ENCODE data around the gene HTATSF1.

DNA sequence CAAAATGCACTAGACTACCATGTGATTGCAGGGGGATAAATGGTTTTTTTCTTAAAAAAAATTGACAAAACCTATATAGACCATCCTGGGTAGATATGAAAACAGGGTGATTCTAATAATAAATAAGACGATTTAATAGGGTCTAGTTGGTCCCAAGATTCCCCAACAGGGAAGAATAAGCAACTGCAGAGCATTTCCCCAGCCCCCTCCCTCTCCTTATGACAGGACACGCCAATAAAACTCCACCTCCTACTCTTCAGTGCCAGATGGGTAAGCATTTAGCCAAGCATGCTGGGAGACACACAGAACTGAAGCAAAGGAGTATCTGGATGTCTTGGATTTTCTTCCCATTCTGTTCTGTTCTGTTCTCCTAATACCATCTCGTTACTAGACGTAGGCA lies 9.7 kb upstream of the HTATSF1 start, which contains the start of gene BRS3:
- TF ChIP-seq, protein P1, sequence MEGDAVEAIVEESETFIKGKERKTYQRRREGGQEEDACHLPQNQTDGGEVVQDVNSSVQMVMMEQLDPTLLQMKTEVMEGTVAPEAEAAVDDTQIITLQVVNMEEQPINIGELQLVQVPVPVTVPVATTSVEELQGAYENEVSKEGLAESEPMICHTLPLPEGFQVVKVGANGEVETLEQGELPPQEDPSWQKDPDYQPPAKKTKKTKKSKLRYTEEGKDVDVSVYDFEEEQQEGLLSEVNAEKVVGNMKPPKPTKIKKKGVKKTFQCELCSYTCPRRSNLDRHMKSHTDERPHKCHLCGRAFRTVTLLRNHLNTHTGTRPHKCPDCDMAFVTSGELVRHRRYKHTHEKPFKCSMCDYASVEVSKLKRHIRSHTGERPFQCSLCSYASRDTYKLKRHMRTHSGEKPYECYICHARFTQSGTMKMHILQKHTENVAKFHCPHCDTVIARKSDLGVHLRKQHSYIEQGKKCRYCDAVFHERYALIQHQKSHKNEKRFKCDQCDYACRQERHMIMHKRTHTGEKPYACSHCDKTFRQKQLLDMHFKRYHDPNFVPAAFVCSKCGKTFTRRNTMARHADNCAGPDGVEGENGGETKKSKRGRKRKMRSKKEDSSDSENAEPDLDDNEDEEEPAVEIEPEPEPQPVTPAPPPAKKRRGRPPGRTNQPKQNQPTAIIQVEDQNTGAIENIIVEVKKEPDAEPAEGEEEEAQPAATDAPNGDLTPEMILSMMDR (conservative IDR thresholded peaks at IDR 0.05; ENCODE audit: low read length), result no peak
- no peak for TF ChIP-seq EZH2phosphoT487 (IDR thresholded peaks at IDR 0.05; ENCODE audit: borderline replicate concordance)
